Endodermal cell (in vitro differentiated cells): ENCODE measurements around the gene SS18L1. TPM values are rescaled to one million over a fixed set of nuclear protein-coding genes. Genes with fewer than 3 reads are reported as not detected.

Experiments
- DNase-seq: peaks from one replicate; pipeline ENCODE4 v3.0.0-alpha.2; 2017
- H3K27ac ChIP-seq: 2 replicates; pipeline ENCODE4 v1.5.1; 2013; ENCODE audit warnings: mild to moderate bottlenecking, low read depth, low read length, moderate library complexity
- H3K27me3 ChIP-seq: 2 replicates; pipeline ENCODE4 v1.6.1; 2013; ENCODE audit warnings: mild to moderate bottlenecking, low read length, moderate library complexity; ENCODE audit not compliant: insufficient read depth, control insufficient read depth, poor library complexity, severe bottlenecking
- H3K36me3 ChIP-seq: 2 replicates; pipeline ENCODE4 v1.7.0; 2013; ENCODE audit warnings: mild to moderate bottlenecking, low read length, moderate library complexity; ENCODE audit not compliant: control insufficient read depth, insufficient read depth
- H3K4me1 ChIP-seq: one replicate; pipeline ENCODE4 v1.7.0; 2013; ENCODE audit warnings: low read length; ENCODE audit not compliant: control insufficient read depth, insufficient read depth
- H3K4me3 ChIP-seq: 2 replicates; pipeline ENCODE4 v1.5.1; 2013; ENCODE audit warnings: mild to moderate bottlenecking, low read length, moderate library complexity
- H3K9ac ChIP-seq: 2 replicates; pipeline ENCODE4 v1.6.1; 2013; ENCODE audit warnings: mild to moderate bottlenecking, low read length, moderate library complexity; ENCODE audit not compliant: poor library complexity, severe bottlenecking; ENCODE audit errors: extremely low read depth
- H3K9me3 ChIP-seq: 2 replicates; pipeline ENCODE4 v1.6.1; 2013; ENCODE audit warnings: mild to moderate bottlenecking, low read length, moderate library complexity; ENCODE audit not compliant: control insufficient read depth
- H3K27ac Mint-ChIP-seq: 2 replicates; pipeline ENCODE4 v1.8.0; 2020; ENCODE audit warnings: mixed read lengths
- H3K27me3 Mint-ChIP-seq: 2 replicates; pipeline ENCODE4 v1.8.0; 2021; ENCODE audit warnings: mild to moderate bottlenecking, mixed read lengths; ENCODE audit not compliant: insufficient read depth
- H3K36me3 Mint-ChIP-seq: 2 replicates; pipeline ENCODE4 v1.8.0; 2020; ENCODE audit warnings: low read depth, mixed read lengths
- H3K4me1 Mint-ChIP-seq: 2 replicates; pipeline ENCODE4 v1.8.0; 2020; ENCODE audit warnings: mixed read lengths
- H3K4me3 Mint-ChIP-seq: 2 replicates; pipeline ENCODE4 v1.8.0; 2020; ENCODE audit warnings: mild to moderate bottlenecking, moderate library complexity, mixed read lengths
- H3K9me3 Mint-ChIP-seq: 2 replicates; pipeline ENCODE4 v1.8.0; 2020; ENCODE audit warnings: mild to moderate bottlenecking, mixed read lengths
- WGBS, 2 experiments: methylation state at CpG; one replicate each; pipeline versions ENCODE4 v1.1.5 to v1.1.7; 2013; ENCODE audit warnings: missing lambda C conversion rate in 2 of 2, mixed read lengths in 1 of 2; ENCODE audit not compliant: insufficient coverage in 1 of 2, insufficient read length in 1 of 2; 5-methylcytosine and 5-hydroxymethylcytosine counted together
- total RNA-seq, 2 donors: library from RNA; stranded (reverse); fragmentation: NEBNext Ultra II Directional in 1 of 2; extraction: Animal tissue kit (Norgen Biotek cat#: 25700) in 1 of 2; gene quantifications; 2 replicates in 1 of 2; 3 replicates in 1 of 2; pipeline ENCODE4 v1.2.1, GENCODE V29; 2021
- TF ChIP-seq, protein P1 (sequence below): fragments of 200-600 bp; sonication (generic); conservative IDR thresholded peaks from 2 replicates; pipeline ENCODE4 v1.5.0; 2021; ENCODE audit warnings: antibody characterized with exemption, mild to moderate bottlenecking

The SS18L1 gene
- total RNA-seq, 2 donors from 2014 or later, result 23.2 to 28.8 TPM

DNA sequence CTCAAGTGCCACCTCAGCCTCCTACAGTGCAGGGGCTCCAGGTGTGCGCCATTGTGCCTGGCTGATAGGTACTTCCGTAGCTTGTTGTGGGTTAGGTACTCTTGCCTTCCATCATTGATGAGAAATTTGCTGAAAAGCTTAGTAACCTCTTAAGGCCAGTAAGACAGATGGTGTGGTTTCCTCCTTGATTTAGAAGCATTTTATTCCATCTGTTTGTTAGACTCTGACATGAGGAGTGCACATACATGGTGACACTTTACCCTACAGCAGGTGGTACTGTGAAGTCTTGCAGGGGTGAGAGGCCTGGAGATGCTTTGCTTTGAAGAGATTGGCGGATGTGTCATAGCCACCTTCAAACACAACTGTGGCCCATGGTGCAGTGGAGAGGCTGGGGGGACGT lies 24.5 kb downstream of the SS18L1 start:
- Mint-ChIP-seq H3K27me3 (no peaks in the 10 kb centered on the region), H3K9me3 (no peaks in the 10 kb centered on the region), H3K27ac (no peak overlapping the region), H3K4me1 (no peaks in the 10 kb centered on the region), H3K4me3 (no peak overlapping the region), H3K36me3 (peaks cover 48% of the 10 kb centered on the region)
- Histone ChIP-seq H3K9ac (no peak overlapping the region), H3K27me3 (no peaks in the 10 kb centered on the region), H3K36me3 (peaks cover 23% of the 10 kb centered on the region), H3K9me3 (no peaks in the 10 kb centered on the region), H3K4me1 (no peaks in the 10 kb centered on the region), H3K4me3 (no peak overlapping the region), H3K27ac (no peak overlapping the region)
- no peak for DNase-seq
- WGBS, 2 experiments, result 92 to 94% methylated on average over 3 to 4 of the region's 4 CpGs
- TF ChIP-seq, protein P1, sequence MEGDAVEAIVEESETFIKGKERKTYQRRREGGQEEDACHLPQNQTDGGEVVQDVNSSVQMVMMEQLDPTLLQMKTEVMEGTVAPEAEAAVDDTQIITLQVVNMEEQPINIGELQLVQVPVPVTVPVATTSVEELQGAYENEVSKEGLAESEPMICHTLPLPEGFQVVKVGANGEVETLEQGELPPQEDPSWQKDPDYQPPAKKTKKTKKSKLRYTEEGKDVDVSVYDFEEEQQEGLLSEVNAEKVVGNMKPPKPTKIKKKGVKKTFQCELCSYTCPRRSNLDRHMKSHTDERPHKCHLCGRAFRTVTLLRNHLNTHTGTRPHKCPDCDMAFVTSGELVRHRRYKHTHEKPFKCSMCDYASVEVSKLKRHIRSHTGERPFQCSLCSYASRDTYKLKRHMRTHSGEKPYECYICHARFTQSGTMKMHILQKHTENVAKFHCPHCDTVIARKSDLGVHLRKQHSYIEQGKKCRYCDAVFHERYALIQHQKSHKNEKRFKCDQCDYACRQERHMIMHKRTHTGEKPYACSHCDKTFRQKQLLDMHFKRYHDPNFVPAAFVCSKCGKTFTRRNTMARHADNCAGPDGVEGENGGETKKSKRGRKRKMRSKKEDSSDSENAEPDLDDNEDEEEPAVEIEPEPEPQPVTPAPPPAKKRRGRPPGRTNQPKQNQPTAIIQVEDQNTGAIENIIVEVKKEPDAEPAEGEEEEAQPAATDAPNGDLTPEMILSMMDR, result no peak

DNA sequence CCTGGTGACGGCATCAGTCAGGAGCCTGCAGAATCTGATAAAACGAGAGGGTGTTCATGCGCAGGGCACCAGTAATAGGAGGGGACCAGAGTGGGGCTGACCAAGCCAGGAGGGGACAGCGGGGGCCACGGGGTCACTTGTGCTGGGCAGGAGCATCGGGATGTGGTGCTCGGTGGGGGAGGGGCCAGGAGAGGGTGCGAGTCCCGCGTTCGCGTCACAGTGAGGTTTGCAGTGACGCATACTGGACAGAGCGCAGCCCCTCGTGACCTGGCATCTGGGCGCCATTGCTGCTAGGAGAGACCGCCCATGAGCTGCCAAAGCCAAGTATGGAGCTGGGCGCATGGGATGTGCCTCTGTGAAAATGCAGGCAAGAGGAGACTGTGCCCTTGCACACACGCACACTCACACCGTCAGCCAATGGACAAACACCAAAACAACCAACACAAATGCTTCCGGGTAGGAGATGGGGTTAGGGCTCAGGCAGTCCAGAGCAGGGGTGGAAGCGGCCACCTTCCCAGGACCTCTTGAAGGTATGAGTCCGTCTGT lies 25.4 kb downstream of the SS18L1 start:
- H3K27me3 ChIP-seq, result no peaks in the 10 kb centered on the region
- no peak overlapping the region for H3K9ac ChIP-seq
- H3K4me1 ChIP-seq, result no peaks in the 10 kb centered on the region
- H3K36me3 Mint-ChIP-seq, result peaks cover 44% of the 10 kb centered on the region
- no peaks in the 10 kb centered on the region for H3K9me3 ChIP-seq
- 95 to 97% methylated on average over 17 to 23 of the region's 23 CpGs for WGBS, 2 experiments
- H3K9me3 Mint-ChIP-seq, result no peaks in the 10 kb centered on the region
- no peak overlapping the region for H3K4me3 Mint-ChIP-seq
- H3K27me3 Mint-ChIP-seq, result no peaks in the 10 kb centered on the region
- TF ChIP-seq, protein P1, result no peak
- H3K27ac Mint-ChIP-seq, result no peak overlapping the region
- H3K27ac ChIP-seq, result no peak overlapping the region
- H3K36me3 ChIP-seq, result peaks cover 23% of the 10 kb centered on the region
- H3K4me1 Mint-ChIP-seq, result no peaks in the 10 kb centered on the region
- no peak overlapping the region for H3K4me3 ChIP-seq
- DNase-seq, result no peak

DNA sequence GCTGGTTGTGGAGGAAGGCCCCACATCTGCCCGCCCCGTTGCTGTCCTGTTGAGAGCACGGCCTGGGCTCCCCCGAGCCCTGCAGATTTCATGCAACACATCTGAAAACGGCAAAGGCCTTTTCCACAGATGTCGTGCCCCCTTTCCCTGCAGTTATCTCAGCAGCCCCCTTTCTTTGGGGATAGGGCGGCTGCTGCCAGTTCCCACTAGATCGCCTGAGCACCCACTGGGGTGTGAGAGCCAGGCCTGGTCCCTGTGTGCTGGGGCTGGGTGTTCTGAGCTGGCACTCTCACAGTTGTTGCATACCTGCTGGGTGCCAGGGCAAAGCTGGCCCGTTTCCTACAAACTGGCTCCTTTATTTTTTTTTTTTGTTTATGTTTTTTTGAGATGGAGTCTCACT lies 27.0 kb downstream of the SS18L1 start:
- H3K4me3 Mint-ChIP-seq, result no peak overlapping the region
- TF ChIP-seq, protein P1, result no peak
- 95 to 100% methylated on average over 8 of the region's 9 CpGs for WGBS, 2 experiments

More for the DNA sequence above, 27.0 kb downstream of the SS18L1 start:
- Histone ChIP-seq H3K36me3 (peaks cover 26% of the 10 kb centered on the region), H3K27ac (no peak overlapping the region), H3K4me1 (no peaks in the 10 kb centered on the region), H3K9me3 (no peaks in the 10 kb centered on the region), H3K4me3 (no peak overlapping the region), H3K27me3 (no peaks in the 10 kb centered on the region), H3K9ac (no peak overlapping the region)
- Mint-ChIP-seq H3K27me3 (no peaks in the 10 kb centered on the region), H3K36me3 (peaks cover 47% of the 10 kb centered on the region), H3K27ac (no peak overlapping the region), H3K4me1 (no peaks in the 10 kb centered on the region), H3K9me3 (no peaks in the 10 kb centered on the region)
- DNase-seq, result no peak
